ENCODE data around the gene TANGO2.

Gene TANGO2

DNA sequence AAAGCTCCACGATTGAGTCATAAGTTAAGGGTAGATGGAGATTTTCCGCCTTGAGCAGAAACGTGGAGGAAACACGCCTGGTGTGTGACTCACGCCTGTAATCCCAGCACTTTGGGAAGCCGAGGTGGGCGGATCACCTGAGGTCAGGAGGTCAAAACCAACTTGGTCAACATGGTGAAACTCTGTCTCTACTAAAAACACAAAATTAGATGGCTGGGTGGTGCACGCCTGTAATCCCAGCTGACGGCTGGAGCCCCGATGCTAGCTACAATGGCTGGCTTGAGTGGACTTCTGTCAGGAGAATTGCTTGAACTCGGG, 41.8 kb downstream of the TANGO2 start:
- H3K9me3 ChIP-seq (ENCODE audit: severe bottlenecking) = no peaks in the 10 kb centered on the region
- no peak overlapping the region for H3K4me3 ChIP-seq (ENCODE audit: low read depth, low read length)
- no peak for DNase-seq
- TF ChIP-seq, protein P1, sequence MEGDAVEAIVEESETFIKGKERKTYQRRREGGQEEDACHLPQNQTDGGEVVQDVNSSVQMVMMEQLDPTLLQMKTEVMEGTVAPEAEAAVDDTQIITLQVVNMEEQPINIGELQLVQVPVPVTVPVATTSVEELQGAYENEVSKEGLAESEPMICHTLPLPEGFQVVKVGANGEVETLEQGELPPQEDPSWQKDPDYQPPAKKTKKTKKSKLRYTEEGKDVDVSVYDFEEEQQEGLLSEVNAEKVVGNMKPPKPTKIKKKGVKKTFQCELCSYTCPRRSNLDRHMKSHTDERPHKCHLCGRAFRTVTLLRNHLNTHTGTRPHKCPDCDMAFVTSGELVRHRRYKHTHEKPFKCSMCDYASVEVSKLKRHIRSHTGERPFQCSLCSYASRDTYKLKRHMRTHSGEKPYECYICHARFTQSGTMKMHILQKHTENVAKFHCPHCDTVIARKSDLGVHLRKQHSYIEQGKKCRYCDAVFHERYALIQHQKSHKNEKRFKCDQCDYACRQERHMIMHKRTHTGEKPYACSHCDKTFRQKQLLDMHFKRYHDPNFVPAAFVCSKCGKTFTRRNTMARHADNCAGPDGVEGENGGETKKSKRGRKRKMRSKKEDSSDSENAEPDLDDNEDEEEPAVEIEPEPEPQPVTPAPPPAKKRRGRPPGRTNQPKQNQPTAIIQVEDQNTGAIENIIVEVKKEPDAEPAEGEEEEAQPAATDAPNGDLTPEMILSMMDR (IDR thresholded peaks at IDR 0.05; ENCODE audit: low read depth, low read length) = no peak
- no peaks in the 10 kb centered on the region; the same call in 1 of the 2 replicates for H3K36me3 ChIP-seq
- H3K27me3 ChIP-seq (ENCODE audit: insufficient read depth, low read depth, severe bottlenecking) = no peaks in the 10 kb centered on the region
- H3K27ac ChIP-seq = no peak overlapping the region

DNA sequence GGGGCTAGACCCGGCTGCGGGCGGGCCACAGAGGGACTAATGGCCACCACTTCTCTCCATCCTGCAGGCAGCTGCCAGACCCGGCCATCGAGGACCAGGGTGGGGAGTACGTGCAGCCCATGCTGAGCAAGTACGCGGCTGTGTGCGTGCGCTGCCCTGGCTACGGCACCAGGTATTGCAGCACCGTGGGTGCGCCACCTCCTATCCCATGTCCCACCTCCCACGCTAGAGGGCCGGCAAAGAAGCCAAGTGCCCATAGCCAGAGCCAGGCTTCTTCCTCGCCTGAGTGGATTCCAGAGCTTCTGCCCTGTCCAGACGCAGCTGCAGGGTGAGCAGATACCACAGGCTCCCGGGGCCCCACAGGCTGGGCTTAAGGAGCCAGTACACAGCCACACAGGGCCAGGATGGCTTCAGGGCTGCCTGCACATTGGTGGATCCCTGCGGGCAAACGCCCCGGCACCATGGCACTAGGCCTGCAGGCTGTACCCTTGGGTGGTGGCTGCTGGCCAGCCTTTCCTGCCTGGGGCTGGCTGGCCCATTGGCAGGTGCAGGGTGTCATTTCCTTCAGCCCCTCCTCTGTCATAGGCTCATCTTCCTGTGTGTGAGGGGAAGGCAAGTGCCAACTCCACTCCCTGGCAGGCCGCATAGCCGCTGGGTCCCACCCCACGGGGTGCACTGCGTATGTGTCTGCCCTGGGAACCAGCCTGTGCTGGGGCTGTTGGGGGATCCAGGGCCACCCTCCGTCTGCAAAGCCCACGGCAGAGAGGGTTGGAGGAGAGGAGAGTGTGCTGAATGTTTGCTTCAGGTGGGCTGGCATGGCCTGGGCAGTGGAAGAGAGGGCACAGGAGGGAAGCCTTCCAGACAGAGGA, 42.6 kb downstream of the TANGO2 start:
- no peaks in the 10 kb centered on the region for H3K27me3 ChIP-seq (ENCODE audit: insufficient read depth, low read depth, severe bottlenecking)
- no peaks in the 10 kb centered on the region; the same call in 1 of the 2 replicates for H3K36me3 ChIP-seq
- H3K27ac ChIP-seq = no peak overlapping the region
- no peaks in the 10 kb centered on the region for H3K9me3 ChIP-seq (ENCODE audit: severe bottlenecking)
- no peak overlapping the region for H3K4me3 ChIP-seq (ENCODE audit: low read depth, low read length)
- TF ChIP-seq, protein P1 (IDR thresholded peaks at IDR 0.05; ENCODE audit: low read depth, low read length) = 0 out of 2 replicates have a peak, but pooled peaks have one; percentile 4
- no peak for DNase-seq

DNA sequence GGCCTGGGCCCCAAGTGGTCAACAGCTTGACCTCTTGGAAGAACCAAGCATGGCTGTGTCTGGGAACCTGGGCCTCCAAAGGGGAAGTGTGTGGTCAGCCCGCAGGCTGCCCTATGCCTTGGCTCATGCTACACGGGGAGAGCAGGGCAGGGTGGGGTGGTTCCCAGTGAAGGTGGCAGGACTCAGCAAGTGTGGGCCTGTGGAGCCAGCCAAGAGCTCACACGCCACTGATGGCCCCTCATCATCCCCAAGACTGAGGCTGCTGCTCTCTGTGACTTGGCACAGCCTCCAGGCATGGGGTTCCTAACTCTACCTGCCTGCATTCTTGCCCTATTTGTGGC, 43.2 kb downstream of the TANGO2 start:
- no peaks in the 10 kb centered on the region for H3K9me3 ChIP-seq (ENCODE audit: severe bottlenecking)
- DNase-seq = no peak
- H3K27me3 ChIP-seq (ENCODE audit: insufficient read depth, low read depth, severe bottlenecking) = no peaks in the 10 kb centered on the region
- TF ChIP-seq, protein P1 (IDR thresholded peaks at IDR 0.05; ENCODE audit: low read depth, low read length) = no peak
- no peaks in the 10 kb centered on the region; the same call in 1 of the 2 replicates for H3K36me3 ChIP-seq
- H3K4me3 ChIP-seq (ENCODE audit: low read depth, low read length) = no peak overlapping the region
- H3K27ac ChIP-seq = no peak overlapping the region

DNA sequence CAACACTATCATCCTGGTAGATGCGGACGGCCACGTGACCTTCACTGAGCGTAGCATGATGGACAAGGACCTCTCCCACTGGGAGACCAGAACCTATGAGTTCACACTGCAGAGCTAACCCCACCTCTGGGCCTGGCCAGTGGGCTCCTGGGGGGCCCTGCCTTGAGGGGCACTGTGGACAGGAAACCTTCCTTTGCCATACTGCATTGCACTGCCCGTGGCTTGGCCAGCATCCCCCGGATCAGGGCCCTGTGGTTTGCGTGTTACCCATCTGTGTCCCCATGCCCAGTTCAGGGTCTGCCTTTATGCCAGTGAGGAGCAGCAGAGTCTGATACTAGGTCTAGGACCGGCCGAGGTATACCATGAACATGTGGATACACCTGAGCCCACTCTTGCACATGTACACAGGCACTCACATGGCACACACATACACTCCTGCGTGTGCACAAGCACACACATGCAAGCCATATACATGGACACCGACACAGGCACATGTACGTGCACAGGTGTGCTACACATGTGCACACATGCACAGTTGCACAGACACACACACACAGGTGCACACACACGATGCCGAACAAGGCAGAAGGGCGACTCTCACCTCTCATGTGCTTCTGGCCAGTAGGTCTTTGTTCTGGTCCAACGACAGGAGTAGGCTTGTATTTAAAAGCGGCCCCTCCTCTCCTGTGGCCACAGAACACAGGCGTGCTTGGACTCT, 43.8 kb downstream of the TANGO2 start:
- Histone ChIP-seq H3K36me3 (no peaks in the 10 kb centered on the region; the same call in 1 of the 2 replicates), H3K27me3 (ENCODE audit: insufficient read depth, low read depth, severe bottlenecking) (no peaks in the 10 kb centered on the region), H3K27ac (no peak overlapping the region), H3K4me3 (ENCODE audit: low read depth, low read length) (no peak overlapping the region), H3K9me3 (ENCODE audit: severe bottlenecking) (no peaks in the 10 kb centered on the region)
- TF ChIP-seq, protein P1 (IDR thresholded peaks at IDR 0.05; ENCODE audit: low read depth, low read length) = no peak
- no peak for DNase-seq

DNA sequence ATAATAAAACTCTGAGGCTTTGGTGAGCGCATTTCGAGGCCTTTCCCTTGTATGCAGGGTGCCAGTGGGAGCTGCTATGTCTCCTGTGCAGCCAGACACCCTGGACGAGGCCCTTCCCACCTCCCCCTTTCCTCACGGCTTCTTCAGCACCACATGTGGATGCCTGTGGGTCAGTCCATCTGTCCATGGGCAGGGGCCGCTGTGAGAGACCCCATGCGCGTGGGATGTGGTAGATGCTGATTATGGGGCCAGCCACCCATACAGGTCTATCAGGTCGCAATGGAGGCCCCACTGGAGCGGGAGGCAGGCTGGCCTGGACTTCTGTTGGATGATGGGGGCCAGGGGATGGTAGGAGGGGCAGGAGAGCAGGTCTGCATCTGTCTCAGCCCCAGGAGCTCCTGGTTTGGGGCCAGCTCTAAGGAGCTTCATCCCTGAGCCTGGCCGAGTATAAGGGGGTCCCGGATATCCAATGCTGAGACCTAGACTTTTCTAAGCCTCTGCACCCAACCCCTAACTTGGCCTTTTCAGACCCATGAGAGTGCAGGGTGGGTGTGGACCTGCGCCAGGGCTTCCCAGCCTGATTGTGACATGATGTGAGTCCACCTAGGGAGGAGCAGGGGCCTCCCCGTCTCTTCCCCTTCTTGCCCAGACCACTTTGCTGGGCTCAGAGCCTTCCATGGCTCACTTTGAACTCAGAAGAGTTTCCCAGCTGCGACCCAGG, 45.1 kb downstream of the TANGO2 start:
- TF ChIP-seq, protein P1 (IDR thresholded peaks at IDR 0.05; ENCODE audit: low read depth, low read length) = no peak
- Histone ChIP-seq H3K36me3 (no peaks in the 10 kb centered on the region; the same call in 1 of the 2 replicates), H3K27ac (no peak overlapping the region), H3K27me3 (ENCODE audit: insufficient read depth, low read depth, severe bottlenecking) (no peaks in the 10 kb centered on the region), H3K9me3 (ENCODE audit: severe bottlenecking) (no peaks in the 10 kb centered on the region), H3K4me3 (ENCODE audit: low read depth, low read length) (no peak overlapping the region)
- DNase-seq = no peak
